Nephron progenitor cell (in vitro differentiated cells): ENCODE results near the gene CDH20.
A peak's percentile ranks its signal among the peaks of the same experiment; 100 is the strongest.

Experiments used
- DNase-seq: peaks from one replicate; pipeline ENCODE4 v3.0.0; 2021
- H3K27ac Mint-ChIP-seq: 2 replicates; pipeline ENCODE4 v1.8.0; 2021; ENCODE audit warnings: mild to moderate bottlenecking, moderate library complexity, mixed read lengths
- H3K27me3 Mint-ChIP-seq: 2 replicates; pipeline ENCODE4 v1.8.0; 2021; ENCODE audit warnings: mild to moderate bottlenecking, low read depth, mixed read lengths; ENCODE audit not compliant: poor library complexity
- H3K36me3 Mint-ChIP-seq: 2 replicates; pipeline ENCODE4 v1.8.0; 2021; ENCODE audit warnings: low read depth, mixed read lengths
- H3K4me1 Mint-ChIP-seq: 2 replicates; pipeline ENCODE4 v1.8.0; 2021; ENCODE audit warnings: mixed read lengths
- H3K4me3 Mint-ChIP-seq: 2 replicates; pipeline ENCODE4 v1.8.0; 2021; ENCODE audit warnings: mild to moderate bottlenecking, moderate library complexity, mixed read lengths
- H3K9me3 Mint-ChIP-seq: 2 replicates; pipeline ENCODE4 v1.8.0; 2021; ENCODE audit warnings: mild to moderate bottlenecking, moderate library complexity, mixed read lengths
- CTCF ChIP-seq: fragments of 200-600 bp; sonication (generic); IDR thresholded peaks from 2 replicates; pipeline ENCODE4 v1.5.0; 2021; ENCODE audit warnings: antibody characterized with exemption

Gene CDH20

GRCh38 chr18:61371111-61371510, 37.9 kb downstream of the CDH20 start:
- H3K9me3 Mint-ChIP-seq: no peaks in the 10 kb centered on the region
- no peak for DNase-seq
- peaks cover 5% of the 10 kb centered on the region for H3K4me1 Mint-ChIP-seq
- H3K36me3 Mint-ChIP-seq: no peaks in the 10 kb centered on the region
- TF ChIP-seq CTCF: no peak
- H3K27me3 Mint-ChIP-seq: no peaks in the 10 kb centered on the region
- no peak overlapping the region for H3K4me3 Mint-ChIP-seq
- H3K27ac Mint-ChIP-seq: no peak overlapping the region

- no peak overlapping the region for H3K4me3 Mint-ChIP-seq
- no peaks in the 10 kb centered on the region for H3K36me3 Mint-ChIP-seq
- peak overlapping the region; percentile 37 for H3K27ac Mint-ChIP-seq
- DNase-seq: no peak
- H3K4me1 Mint-ChIP-seq: peaks cover 5% of the 10 kb centered on the region
- no peak for TF ChIP-seq CTCF
- H3K27me3 Mint-ChIP-seq: no peaks in the 10 kb centered on the region
- H3K9me3 Mint-ChIP-seq: no peaks in the 10 kb centered on the region
These were observed 46.6 kb downstream of the CDH20 start for GRCh38 chr18:61379827-61380226.

- no peak for TF ChIP-seq CTCF
- DNase-seq: no peak
- Mint-ChIP-seq H3K27ac (no peak overlapping the region), H3K4me3 (no peak overlapping the region), H3K27me3 (peaks cover 4% of the 10 kb centered on the region), H3K36me3 (no peaks in the 10 kb centered on the region), H3K9me3 (no peaks in the 10 kb centered on the region), H3K4me1 (no peaks in the 10 kb centered on the region)
These were observed 54.8 kb downstream of the CDH20 start for GRCh38 chr18:61388010-61388409.

- DNase-seq: no peak
- Mint-ChIP-seq H3K27me3 (peaks cover 10% of the 10 kb centered on the region), H3K4me3 (no peak overlapping the region), H3K9me3 (no peaks in the 10 kb centered on the region), H3K4me1 (no peaks in the 10 kb centered on the region), H3K36me3 (no peaks in the 10 kb centered on the region), H3K27ac (no peak overlapping the region)
- TF ChIP-seq CTCF: no peak
These were observed 61.8 kb downstream of the CDH20 start for GRCh38 chr18:61394983-61395382.

GRCh38 chr18:61397222-61397621, 64.0 kb downstream of the CDH20 start:
- Mint-ChIP-seq H3K36me3 (no peaks in the 10 kb centered on the region), H3K9me3 (no peaks in the 10 kb centered on the region), H3K27ac (no peak overlapping the region), H3K4me1 (no peaks in the 10 kb centered on the region), H3K4me3 (no peak overlapping the region), H3K27me3 (peaks cover 10% of the 10 kb centered on the region)
- TF ChIP-seq CTCF: no peak
- DNase-seq: no peak

- no peak for TF ChIP-seq CTCF
- Mint-ChIP-seq H3K36me3 (no peaks in the 10 kb centered on the region), H3K9me3 (no peaks in the 10 kb centered on the region), H3K27ac (no peak overlapping the region), H3K4me3 (no peak overlapping the region), H3K27me3 (peaks cover 10% of the 10 kb centered on the region), H3K4me1 (no peaks in the 10 kb centered on the region)
- DNase-seq: no peak
These were observed 65.9 kb downstream of the CDH20 start for GRCh38 chr18:61398961-61399705.
